ENCODE results near the gene TLE1.

TLE1 gene

GRCh38 chr9:81536242-81537025, 152.9 kb downstream of the TLE1 start:
- Mint-ChIP-seq H3K4me3 (no peak overlapping the region), H3K27ac (no peak overlapping the region), H3K36me3 (no peaks in the 10 kb centered on the region), H3K27me3 (no peaks in the 10 kb centered on the region), H3K4me1 (ENCODE audit: low read depth) (no peaks in the 10 kb centered on the region), H3K9me3 (ENCODE audit: low read depth) (no peaks in the 10 kb centered on the region)

- H3K36me3 Mint-ChIP-seq, result no peaks in the 10 kb centered on the region
Observed at GRCh38 chr9:81535542-81536241, 153.7 kb downstream of the TLE1 start.

GRCh38 chr9:81534138-81534875, 155.0 kb downstream of the TLE1 start:
- Mint-ChIP-seq H3K9me3 (ENCODE audit: low read depth) (no peaks in the 10 kb centered on the region), H3K27ac (no peak overlapping the region), H3K4me3 (no peak overlapping the region), H3K27me3 (peaks cover 2% of the 10 kb centered on the region), H3K36me3 (no peaks in the 10 kb centered on the region), H3K4me1 (ENCODE audit: low read depth) (no peaks in the 10 kb centered on the region)

More at GRCh38 chr9:81535542-81536241, 153.7 kb downstream of the TLE1 start:
- Mint-ChIP-seq H3K27me3 (peaks cover 2% of the 10 kb centered on the region), H3K27ac (no peak overlapping the region), H3K9me3 (ENCODE audit: low read depth) (no peaks in the 10 kb centered on the region), H3K4me3 (no peak overlapping the region), H3K4me1 (ENCODE audit: low read depth) (no peaks in the 10 kb centered on the region)
